GM18873 (cell line): ENCODE results near the gene TRMT44.

Source experiments
- ATAC-seq: cut with Tn5 transposase; IDR thresholded peaks from one replicate; pipeline ENCODE4 v1.9.1; 2021; ENCODE audit warnings: mild to moderate bottlenecking, moderate library complexity, moderate number of reproducible peaks; ENCODE audit not compliant: unreplicated experiment, low FRiP score

TRMT44 gene, protein sequence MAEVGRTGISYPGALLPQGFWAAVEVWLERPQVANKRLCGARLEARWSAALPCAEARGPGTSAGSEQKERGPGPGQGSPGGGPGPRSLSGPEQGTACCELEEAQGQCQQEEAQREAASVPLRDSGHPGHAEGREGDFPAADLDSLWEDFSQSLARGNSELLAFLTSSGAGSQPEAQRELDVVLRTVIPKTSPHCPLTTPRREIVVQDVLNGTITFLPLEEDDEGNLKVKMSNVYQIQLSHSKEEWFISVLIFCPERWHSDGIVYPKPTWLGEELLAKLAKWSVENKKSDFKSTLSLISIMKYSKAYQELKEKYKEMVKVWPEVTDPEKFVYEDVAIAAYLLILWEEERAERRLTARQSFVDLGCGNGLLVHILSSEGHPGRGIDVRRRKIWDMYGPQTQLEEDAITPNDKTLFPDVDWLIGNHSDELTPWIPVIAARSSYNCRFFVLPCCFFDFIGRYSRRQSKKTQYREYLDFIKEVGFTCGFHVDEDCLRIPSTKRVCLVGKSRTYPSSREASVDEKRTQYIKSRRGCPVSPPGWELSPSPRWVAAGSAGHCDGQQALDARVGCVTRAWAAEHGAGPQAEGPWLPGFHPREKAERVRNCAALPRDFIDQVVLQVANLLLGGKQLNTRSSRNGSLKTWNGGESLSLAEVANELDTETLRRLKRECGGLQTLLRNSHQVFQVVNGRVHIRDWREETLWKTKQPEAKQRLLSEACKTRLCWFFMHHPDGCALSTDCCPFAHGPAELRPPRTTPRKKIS

GRCh38 chr4:8440492-8441311 is at the start of gene TRMT44, which contains the start of gene ACOX3:
TSS of gene TRMT44 (plus strand) at chr4:8440777. CDS start at chr4:8440823, 46 bp downstream.
TSS of gene ACOX3 (minus strand) at chr4:8440723. CDS start at chr4:8416521, 24,202 bp downstream.
- peak; percentile 64 for ATAC-seq

DNA sequence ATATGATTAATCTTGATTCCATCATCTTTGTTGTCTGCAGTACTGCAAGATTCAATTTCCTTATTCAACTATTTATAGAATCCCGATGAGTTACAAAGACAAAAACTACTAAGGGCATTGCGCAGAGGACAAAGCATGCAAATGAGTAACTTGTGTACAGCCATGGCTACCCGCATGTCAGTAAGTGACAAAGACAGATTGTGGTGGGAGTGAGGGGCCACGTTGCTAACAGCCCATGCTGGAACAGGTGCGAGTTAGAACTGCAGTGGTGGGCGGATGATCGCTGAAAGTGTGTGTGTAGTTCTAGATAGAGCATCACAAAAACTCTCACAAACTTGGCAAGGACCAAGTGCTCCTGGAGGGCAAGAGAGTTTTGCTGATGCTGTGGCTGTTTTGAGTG is 49.5 kb upstream of the TRMT44 start:
- ATAC-seq = no peak

DNA sequence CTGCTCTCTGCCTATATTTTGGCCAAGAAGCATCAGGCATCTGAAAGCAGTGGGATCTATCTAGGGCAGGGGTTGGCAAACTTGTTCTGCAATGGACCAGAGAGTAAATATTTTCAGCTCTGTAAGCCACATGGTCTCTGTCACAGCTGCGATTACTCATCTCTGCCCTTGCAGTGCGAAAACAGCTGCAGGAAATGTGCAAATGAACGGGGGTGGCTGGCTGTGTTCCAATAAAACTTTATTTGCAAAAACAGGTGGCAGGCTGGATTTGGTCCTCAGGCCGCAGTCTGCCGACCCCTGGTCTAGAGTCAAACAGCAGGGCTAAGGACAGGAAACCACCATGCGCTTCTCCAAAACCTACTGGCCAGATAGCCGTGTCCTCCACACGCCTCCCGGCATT is 48.6 kb upstream of the TRMT44 start:
- ATAC-seq = no peak

DNA sequence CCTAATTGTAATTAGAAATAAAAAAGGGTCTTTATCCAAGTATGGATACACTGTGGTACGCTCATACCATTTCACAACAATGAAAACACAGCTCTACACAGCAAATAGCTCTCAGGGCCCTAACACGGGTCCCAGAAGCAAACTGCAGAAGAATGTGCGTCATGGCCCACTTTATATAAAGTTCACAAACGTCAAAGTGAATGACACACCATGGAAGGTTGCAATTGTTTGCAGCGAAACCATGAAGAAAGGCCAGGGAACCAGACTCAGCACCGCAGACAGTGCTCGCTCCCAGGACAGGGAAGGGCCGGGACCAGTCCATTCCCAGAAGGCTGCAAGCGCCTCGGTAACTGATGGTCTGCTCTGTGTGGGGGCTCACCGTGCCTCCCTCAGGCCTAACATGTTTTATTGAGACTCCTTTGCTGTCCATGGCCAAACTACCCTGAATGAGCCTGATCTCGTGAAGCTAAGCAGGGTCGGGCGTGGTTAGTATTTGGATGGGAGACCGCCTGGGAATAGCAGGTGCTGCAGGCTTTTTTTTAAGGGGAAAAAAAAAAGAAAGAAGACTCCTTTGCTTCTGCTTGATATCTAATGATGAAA is 47.9 kb upstream of the TRMT44 start:
- ATAC-seq = no peak

DNA sequence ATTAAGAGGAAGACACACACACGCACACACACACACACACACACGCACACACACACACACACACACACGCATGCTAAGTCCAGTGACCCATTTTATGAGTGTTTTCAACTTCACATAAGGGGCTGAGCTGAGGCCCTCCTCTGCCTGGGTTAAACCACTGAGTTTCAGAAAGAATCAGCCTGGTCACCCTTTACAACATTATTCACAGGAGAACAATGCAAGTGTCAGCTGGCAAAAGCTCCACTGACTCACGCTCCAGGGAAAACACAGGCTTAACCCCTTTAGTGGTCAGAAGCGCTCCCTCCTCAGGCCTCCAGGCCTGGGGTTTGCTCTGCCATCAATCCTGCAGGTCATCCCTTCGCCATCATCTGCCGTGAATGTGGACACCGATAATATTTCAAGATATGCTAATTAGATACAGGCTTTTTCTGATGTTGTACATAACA is 47.0 kb upstream of the TRMT44 start:
- ATAC-seq = no peak

DNA sequence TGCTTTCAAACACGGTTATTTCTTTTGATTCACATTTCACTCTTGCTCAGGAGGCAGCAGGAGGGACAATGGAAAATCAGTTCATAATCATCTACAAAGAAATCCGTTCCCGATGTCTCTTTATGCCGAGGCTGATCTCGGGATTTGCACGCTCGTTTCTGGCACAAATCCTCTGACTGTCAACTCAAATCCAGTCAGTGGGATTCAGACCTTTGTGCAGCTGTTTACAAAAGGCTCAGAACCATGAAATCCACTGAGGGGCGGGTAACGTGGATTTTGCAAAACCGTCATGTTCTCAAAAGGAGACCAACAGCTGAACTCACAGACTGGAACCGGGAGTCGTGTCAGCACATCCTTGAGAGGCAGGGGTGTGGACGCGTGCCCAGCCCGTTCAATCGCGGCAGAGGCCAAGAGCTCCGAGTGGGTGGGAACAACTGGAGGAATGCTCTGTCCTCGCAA is 46.5 kb upstream of the TRMT44 start:
- no peak for ATAC-seq

DNA sequence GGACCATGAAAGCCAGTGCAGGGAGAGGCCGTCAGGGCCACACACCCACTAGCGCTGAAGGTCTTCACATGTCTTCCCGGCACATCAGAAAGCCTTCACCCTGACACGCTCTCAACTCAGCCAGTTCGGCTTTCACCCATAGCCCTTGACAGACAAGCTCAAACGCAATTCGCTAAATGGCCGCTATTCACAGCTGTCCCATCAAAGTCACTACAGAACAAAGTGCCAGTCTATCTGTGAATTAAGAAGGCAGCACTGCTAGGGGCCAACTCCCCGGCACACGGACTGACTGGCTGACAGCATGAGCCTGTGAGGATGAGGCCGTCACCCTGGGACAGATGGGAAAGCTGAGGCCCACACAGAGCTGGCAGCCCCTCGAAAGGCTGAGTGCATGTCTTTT is 45.8 kb upstream of the TRMT44 start:
- no peak for ATAC-seq

GRCh38 chr4:8395504-8396296 is 44.9 kb upstream of the TRMT44 start:
- no peak for ATAC-seq

GRCh38 chr4:8396762-8397406 is 43.7 kb upstream of the TRMT44 start:
- no peak for ATAC-seq

DNA sequence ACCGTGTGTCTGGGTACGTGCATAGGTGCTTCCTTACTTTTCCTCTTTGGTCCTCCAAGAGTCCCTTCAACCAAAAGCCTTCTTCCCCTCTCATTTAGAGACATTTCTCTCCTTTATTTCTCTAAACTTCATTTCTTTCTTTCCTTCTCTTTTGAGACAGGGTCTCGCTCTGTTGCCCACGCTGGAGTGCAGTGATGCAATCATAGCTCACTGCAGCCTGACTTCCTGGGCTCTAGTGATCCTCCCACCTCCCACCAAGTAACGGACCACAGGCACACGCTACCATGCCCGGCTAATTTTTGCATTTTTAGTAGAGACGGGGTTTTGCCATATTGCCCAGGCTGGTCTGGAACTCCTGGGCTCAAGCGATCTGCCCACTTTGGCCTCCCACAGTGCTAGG is 42.2 kb upstream of the TRMT44 start:
- ATAC-seq = no peak

- no peak for ATAC-seq
Measured at GRCh38 chr4:8399298-8399697, 41.3 kb upstream of the TRMT44 start.

DNA sequence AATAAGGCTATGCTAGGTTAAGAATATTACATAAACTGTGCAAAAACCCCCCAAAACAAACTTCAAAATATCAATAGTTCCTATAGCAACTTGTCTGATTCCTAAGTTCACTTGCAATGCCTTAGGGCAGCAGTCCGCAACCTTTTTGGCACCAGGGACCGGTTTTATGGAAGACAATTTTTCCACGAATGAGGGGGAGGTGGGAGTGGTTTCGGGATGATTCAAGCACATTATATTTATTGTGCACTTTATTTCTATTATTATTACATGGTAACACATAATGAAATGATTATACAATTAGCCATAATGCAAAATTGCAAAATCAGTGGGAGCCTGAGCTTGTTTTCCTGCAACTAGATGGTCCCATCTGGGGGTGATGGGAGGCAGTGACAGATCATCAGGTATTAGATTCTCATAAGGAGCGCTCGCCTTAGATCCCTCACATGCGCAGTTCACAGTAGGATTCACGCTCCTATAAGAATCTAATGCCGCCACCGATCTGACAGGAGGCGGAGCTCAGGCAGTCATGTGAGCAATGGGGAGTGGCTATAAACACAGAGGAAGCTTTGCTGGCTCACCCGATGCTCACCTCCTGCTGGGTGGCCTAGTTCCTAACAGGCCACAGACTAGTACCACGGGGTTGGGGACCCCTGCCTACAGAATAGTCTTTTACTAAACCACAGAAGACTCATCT is 39.8 kb upstream of the TRMT44 start:
- ATAC-seq = no peak

- ATAC-seq = no peak
Measured at GRCh38 chr4:8401665-8402064, 38.9 kb upstream of the TRMT44 start.

DNA sequence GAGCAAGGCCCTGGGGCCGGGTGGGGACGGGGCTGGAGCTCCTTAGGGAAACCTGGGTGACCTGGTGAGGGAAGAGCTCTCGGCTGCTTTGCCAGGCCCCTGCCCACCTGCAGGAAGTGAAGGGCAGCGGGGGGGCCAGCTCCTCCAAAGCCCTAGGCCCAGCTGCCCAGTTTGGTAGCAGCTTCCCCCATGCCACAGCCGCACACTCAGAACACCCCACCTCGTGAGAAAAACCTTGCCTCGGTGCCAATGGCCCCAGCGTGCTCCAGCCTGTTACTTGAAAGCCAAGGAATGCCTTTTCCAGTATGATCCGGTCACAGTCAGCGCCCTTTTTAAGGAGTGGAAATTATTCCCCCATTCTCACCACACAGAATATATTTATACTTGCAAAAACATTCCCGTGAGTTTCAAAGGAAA is 38.4 kb upstream of the TRMT44 start:
- ATAC-seq = no peak

- ATAC-seq = no peak
Measured at GRCh38 chr4:8402640-8403039, 37.9 kb upstream of the TRMT44 start.

DNA sequence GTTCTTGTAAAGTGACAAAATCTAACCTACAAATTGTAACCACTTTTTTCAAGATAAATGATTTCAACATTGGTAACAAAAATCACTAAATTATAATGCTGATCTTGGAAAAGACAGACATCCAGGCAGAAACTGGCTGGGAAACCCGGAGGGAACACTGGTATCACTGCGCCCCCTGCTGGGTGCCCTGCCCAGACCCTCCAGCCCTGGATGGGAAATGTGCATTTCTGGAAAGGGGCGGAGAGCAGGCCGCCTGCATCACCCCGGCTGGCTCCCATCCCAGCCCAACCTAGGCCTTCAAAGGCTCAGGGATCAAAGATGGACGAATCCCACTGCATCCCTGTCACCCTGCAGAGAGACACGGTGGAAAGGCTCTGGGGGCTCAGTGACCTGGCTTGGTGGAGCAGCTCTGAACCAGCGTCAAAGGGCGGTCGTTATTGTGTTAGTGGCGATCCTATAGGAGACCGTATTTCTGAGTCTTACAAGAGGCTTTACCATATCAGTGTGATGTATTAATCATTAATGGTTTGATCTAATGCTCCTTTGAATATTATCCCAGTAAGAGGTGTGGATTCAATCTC is 37.3 kb upstream of the TRMT44 start:
- ATAC-seq = no peak

DNA sequence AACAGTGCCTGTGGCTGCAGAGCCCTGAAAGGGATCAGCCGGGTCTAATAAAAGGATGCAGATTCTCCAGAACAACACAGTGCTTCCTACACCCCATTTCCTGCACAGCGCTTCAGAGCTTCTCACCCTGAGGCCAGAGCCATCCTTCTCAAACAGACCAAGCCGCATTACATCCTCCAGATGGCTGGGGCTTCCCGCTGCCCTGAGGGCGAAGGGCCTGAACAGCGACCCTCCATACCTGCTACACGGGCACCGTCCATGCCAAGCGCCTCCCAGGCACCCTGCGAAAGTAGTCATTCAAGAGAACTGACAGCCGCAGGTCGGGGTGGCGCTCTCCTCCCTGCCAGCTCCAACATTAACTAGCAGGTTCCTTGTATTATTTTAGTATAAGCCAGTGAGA is 36.6 kb upstream of the TRMT44 start:
- ATAC-seq = no peak
